HG02938 (cell line): ENCODE results near the gene GLRA3.
"Not testable (repeated sequence)": the region's sequence is repeated elsewhere in the genome, so short reads cannot be mapped to it uniquely, and the experiment has no call there.

Source experiments
- ATAC-seq: cut with Tn5 transposase; IDR thresholded peaks from one replicate; pipeline ENCODE4 v1.9.1; 2021; ENCODE audit warnings: mild to moderate bottlenecking, moderate library complexity; ENCODE audit not compliant: unreplicated experiment

The GLRA3 gene

GRCh38 chr4:174716986-174717770 lies 111.9 kb downstream of the GLRA3 start:
- no peak for ATAC-seq

GRCh38 chr4:174714393-174715211 lies 114.4 kb downstream of the GLRA3 start:
- ATAC-seq = peak; percentile 84

GRCh38 chr4:174713821-174714220 lies 115.2 kb downstream of the GLRA3 start:
- no peak for ATAC-seq

DNA sequence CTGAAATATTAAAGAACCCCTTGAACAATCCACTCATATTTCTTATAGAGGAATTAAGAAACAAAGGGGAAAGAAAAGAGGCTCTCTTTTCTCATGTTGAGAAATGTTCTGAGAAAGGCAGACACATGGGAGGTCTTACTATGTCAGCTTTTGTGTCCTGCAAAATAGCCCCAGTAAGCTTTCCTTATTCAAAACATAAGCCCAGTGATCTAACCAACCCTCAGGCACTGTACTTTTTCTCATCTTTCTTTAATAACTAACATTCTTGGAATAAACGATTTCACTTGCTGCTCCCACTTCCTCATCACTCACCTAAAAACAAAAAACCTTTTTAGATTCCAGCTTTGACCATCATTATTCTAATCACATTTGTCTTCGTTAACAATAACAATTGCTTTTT lies 115.9 kb downstream of the GLRA3 start:
- no peak for ATAC-seq

- no peak for ATAC-seq
Observed at GRCh38 chr4:174709526-174709925, 119.5 kb downstream of the GLRA3 start.

DNA sequence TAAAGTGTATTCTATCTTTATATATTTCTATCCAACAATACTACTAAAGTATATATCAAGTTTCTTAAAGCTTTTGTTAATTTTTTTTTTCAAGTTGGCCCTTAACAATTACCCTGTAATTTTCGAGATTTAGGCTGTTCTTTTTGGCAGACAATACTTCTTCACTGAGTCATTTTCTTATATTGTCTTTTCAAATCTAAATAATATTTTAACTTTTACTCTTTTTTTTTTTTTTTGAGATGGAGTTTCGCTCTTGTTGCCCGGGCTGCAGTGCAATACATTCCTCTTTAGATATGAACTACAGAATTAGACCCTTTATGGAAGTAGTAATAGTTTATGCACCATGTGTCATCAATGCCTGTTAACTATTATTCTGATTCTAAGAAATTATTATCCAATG lies 120.7 kb downstream of the GLRA3 start:
- ATAC-seq = no peak

DNA sequence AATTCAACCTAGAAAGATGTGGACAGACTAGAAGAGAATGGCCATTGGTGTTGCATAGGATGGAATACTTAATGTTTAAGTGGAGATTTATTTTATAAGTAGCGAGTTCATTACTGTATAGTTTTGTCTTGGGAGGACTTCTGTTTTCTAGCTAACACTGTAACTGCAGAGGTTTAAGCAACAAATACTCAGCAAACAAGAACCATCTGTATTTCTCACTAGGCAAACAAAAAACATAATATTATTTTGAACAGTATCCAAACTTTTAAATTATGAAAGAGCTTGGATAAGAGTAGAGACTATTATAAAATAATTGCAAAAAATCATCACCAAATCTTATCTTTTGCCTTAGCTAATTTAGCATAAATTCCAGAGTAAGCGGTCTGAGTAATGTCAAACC lies 121.1 kb downstream of the GLRA3 start:
- ATAC-seq = no peak

GRCh38 chr4:174707051-174707676 lies 121.9 kb downstream of the GLRA3 start:
- peak; percentile 98 for ATAC-seq

DNA sequence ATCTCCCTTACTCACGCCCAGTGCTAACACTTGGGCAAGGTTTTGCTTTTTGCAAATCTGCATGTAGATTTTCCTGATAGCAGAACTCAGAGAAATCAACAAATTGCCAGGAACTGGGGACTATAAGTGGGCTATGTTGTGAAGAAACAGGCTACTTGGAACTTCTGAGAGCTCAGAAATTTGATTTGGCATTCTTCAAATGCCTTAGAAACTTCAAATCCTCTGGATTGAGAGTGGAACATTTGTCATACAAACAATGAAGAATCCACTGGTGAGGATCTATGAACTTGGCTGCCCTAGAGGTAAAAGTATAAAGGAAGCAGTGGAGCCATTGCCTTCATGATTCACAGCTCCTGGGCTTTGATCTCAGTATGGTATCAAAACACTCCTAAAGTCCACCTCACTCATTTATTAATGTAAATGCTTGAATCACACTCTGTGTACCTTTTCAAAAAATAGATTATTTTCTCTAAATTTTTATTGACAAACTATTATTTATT lies 126.0 kb downstream of the GLRA3 start:
- no peak for ATAC-seq

GRCh38 chr4:174699654-174700053 lies 129.4 kb downstream of the GLRA3 start:
- ATAC-seq = no peak

GRCh38 chr4:174697896-174698295 lies 131.2 kb downstream of the GLRA3 start:
- ATAC-seq = no peak

DNA sequence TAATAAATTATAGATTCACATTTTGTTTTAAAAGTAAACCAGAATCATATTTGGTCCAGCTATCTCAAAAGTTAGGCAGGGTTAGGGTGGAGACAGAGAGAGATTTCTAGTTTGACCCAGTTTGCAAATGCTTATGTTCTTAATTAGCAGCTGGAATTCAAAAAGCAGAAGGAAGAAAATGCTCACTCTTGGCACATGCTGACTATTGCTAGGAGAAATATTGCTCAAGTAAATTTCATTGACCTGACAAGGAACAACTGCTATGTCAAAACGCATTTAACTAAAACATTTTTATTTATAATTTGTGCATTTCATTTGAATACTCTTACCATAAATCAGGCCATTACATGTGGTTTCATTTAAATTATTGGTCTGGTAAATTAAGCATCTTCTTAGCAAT lies 131.8 kb downstream of the GLRA3 start:
- no peak for ATAC-seq

DNA sequence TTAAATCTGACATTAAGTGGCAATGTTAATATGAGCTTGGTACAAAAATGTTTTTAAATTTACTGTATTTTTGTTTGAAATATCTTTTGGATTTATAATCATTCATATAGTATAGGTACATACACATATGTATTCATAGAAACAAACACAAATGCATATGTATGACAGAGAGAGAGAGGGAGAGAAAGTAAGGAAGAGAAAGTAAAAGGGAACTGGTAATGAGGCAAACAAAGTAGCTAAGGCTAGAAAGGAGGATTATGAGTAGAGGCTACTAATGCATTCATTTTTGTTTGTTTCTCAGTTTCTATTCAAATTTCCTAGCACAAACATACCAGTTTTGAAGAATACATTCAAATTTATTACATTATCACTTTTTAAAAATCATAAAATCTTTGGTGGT lies 132.4 kb downstream of the GLRA3 start:
- ATAC-seq = no peak

- ATAC-seq = not testable (repeated sequence)
Observed at GRCh38 chr4:174691876-174692275, 137.2 kb downstream of the GLRA3 start.

- ATAC-seq = no peak
Observed at GRCh38 chr4:174690665-174691064, 138.4 kb downstream of the GLRA3 start.

GRCh38 chr4:174689618-174690017 lies 139.4 kb downstream of the GLRA3 start:
- ATAC-seq = no peak

DNA sequence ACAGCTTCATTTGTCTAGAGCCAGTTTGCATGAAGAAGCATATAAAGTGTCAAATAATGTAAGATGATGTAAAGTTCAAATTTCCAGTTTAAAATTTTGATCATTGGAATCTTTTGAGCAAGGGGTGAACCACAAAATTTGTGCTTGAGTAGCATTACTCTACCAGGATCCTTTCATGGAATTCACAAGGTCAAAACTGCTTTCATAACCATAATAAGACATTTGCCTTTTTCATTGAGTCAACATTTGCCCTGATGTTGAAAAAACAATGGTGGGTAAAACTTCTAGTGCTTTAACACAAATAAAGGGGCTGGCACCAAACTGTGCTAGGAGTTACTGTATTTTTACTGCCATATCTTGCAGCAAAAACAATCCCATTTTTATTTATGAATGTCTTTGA lies 142.2 kb downstream of the GLRA3 start:
- ATAC-seq = no peak

GRCh38 chr4:174681723-174682300 lies 147.2 kb downstream of the GLRA3 start:
- no peak for ATAC-seq

DNA sequence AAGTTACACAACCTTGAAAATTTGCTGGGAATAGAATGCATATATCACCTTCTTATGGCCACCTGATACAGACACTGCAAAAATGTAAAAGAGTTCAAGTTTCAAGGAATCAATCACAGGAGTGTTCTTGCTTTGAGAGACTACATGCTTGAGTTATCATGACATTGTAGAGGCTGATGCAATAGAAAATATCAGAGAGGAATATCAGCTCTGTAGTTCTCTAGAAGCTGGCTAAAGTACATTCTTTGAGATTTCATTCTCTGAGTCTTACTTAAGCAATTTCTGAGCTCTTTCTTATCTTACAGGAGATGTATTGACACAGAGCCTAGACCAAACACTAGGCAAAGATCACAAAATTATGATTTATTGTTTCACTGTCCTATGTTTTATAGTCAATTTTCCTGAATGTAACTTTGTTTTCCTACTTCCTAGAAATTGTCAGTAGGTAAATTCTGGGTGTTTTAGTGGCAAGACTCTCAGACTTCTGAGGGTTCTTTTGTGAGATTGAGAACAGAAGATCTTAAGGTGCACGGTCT lies 154.7 kb downstream of the GLRA3 start:
- ATAC-seq = no peak

DNA sequence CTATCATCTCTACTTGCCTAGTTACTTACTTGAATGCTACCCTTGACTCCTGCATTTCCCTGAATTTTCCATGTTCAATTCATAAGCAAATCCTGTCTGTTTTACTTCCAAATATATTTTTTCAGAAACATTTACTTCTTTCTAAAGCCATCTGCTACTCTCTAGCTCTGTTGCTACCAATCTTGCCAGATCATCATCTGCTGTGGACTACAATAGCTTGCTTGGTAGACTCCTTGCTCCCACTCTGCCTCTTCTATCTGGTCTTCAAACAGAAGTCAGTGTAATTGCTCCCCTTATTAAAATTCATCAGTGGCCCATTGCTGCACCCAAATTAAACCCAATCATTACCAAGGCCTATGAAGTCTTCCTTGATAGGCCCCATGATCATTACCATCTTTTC lies 155.2 kb downstream of the GLRA3 start:
- no peak for ATAC-seq

DNA sequence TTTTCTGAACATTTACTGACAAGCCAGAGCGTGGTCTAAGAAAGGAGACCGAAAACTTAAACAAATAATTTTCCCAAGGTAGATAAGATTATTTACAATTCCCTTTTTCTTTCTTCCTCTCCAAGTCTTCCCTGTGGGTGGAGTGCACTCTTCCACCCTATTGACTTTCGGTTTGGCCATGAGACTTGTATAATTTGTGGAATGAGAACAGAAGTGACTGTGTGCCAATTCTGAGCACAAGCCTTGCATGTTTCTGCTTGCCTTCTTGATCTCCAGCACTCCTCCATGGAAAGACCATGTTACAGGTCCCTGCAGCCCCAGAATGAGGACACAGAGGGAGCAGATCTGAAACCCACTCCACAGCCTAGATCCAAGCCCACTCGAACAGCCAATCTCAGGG lies 156.8 kb downstream of the GLRA3 start:
- no peak for ATAC-seq
